HepG2 (cell line): ENCODE results near the gene ATP11C. TPM values are rescaled to one million over a fixed set of nuclear protein-coding genes. Genes with fewer than 3 reads are reported as not detected.

Source experiments
- ATAC-seq: fragments of 200-7000 bp; cut with Tn5 transposase; 3 replicates; pipeline ENCODE4 v1.9.1; 2020; ENCODE audit warnings: mild to moderate bottlenecking, moderate library complexity
- BruUV-seq: library from RNA; stranded (reverse); fragments of 400-500 nt; replicated peaks from 2 replicates; lab custom pipeline; 2021; lab: Mats Ljungman, UMichigan
- CTCF ChIA-PET: fragments of 300-600 bp; formaldehyde crosslinking; extraction: SDS; loops from one replicate; lab custom pipeline; 2021; ENCODE audit warnings: low total read pairs, inconsistent platforms, low intra/inter-chr PET ratio; lab: Yijun Ruan, JAX
- POLR2A ChIA-PET: fragments of 350-600 bp; sonication (Branson Sonifier 250); formaldehyde crosslinking; loops from one replicate; lab custom pipeline; 2020; ENCODE audit warnings: antibody characterized with exemption, inconsistent platforms; lab: Yijun Ruan, JAX
- DNase-seq: peaks from one replicate; pipeline ENCODE4 v3.0.0-alpha.2; 2015; ENCODE audit warnings: low spot score
- FAIRE-seq: peaks from 3 replicates; lab custom pipeline; 2011; peaks lifted over from hg19 to GRCh38; lab: Jason Lieb, UNC
- H2AFZ ChIP-seq: one replicate; pipeline ENCODE4 v1.6.1; 2011; ENCODE audit warnings: low read length, inconsistent platforms
- H3K27ac ChIP-seq: fragments of 300-600 bp; 3 replicates; pipeline ENCODE4 v1.8.0; 2011; ENCODE audit warnings: mixed run types, mild to moderate bottlenecking, mixed read lengths, low read length, inconsistent platforms; ENCODE audit not compliant: insufficient read depth; ENCODE audit errors: extremely low read length
- H3K27me3 ChIP-seq, 2 experiments: fragments of 200-600 bp in 1 of 2; 2 replicates in 1 of 2; 3 replicates in 1 of 2; pipeline versions ENCODE4 v1.6.0 to v1.8.0; 2011; ENCODE audit warnings: low read length in 2 of 2, mild to moderate bottlenecking in 2 of 2, moderate library complexity in 2 of 2, inconsistent platforms in 1 of 2; ENCODE audit not compliant: insufficient read depth in 2 of 2, control insufficient read depth in 1 of 2
- H3K36me3 ChIP-seq, 2 experiments: fragments of 200-600 bp in 1 of 2; replicated peaks in 1 of 2; 2 replicates in 1 of 2; 3 replicates in 1 of 2; pipeline versions ENCODE4 v1.5.1 to v1.8.0; 2011; ENCODE audit warnings: low read length in 2 of 2, inconsistent platforms in 1 of 2; ENCODE audit not compliant: insufficient read depth in 2 of 2, control insufficient read depth in 1 of 2
- H3K4me1 ChIP-seq: 2 replicates; pipeline ENCODE4 v1.5.1; 2012; ENCODE audit warnings: low read length, inconsistent platforms; ENCODE audit not compliant: insufficient read depth
- H3K4me2 ChIP-seq: 2 replicates; pipeline ENCODE4 v1.6.0; 2011; ENCODE audit warnings: low read depth, low read length, inconsistent platforms
- H3K4me3 ChIP-seq, 3 experiments: fragments of 200-600 bp in 1 of 3; sonication (generic), shearing (Covaris generic) in 1 of 3; replicated peaks in 1 of 3; 2 replicates each; pipeline ENCODE4 v1.5.1; 2011 to 2016; ENCODE audit warnings: low read length in 3 of 3, inconsistent platforms in 2 of 3, low read depth in 2 of 3, mild to moderate bottlenecking in 2 of 3, control low read depth in 1 of 3, mixed read lengths in 1 of 3; ENCODE audit not compliant: insufficient read depth in 1 of 3
- H3K79me2 ChIP-seq: one replicate; pipeline ENCODE4 v1.6.1; 2011; ENCODE audit warnings: low read length, inconsistent platforms; ENCODE audit not compliant: insufficient read depth
- H3K9ac ChIP-seq: 2 replicates; pipeline ENCODE4 v1.6.0; 2011; ENCODE audit warnings: mild to moderate bottlenecking, low read depth, low read length, inconsistent platforms; ENCODE audit not compliant: insufficient read depth
- H3K9me3 ChIP-seq: 2 replicates; pipeline ENCODE4 v1.5.1; 2012; ENCODE audit warnings: mild to moderate bottlenecking, low read length
- H4K20me1 ChIP-seq: 2 replicates; pipeline ENCODE4 v1.6.0; 2011; ENCODE audit warnings: inconsistent platforms, mild to moderate bottlenecking, low read length, moderate library complexity; ENCODE audit not compliant: insufficient read depth
- AGO1 ChIP-seq: fragments of 200-400 bp; formaldehyde crosslinking; IDR thresholded peaks from 2 replicates; pipeline ENCODE4 v1.6.1; 2017; ENCODE audit warnings: mild to moderate bottlenecking, low read depth, low read length, moderate library complexity; ENCODE audit not compliant: poor library complexity, severe bottlenecking
- ARHGAP35 ChIP-seq: sonication (generic); formaldehyde crosslinking; IDR thresholded peaks from 2 replicates; pipeline ENCODE4 v1.9.0; 2022; ENCODE audit warnings: mild to moderate bottlenecking, inconsistent platforms, moderate library complexity, missing genetic modification reagents, borderline replicate concordance
- BORCS8-MEF2B ChIP-seq: sonication (generic); formaldehyde crosslinking; IDR thresholded peaks from 2 replicates; pipeline ENCODE4 v1.8.0; 2022; ENCODE audit warnings: mild to moderate bottlenecking, missing genetic modification reagents
- CENPX ChIP-seq: sonication (generic); formaldehyde crosslinking; IDR thresholded peaks from 2 replicates; pipeline ENCODE4 v1.9.0; 2021; ENCODE audit warnings: mild to moderate bottlenecking, missing genetic modification reagents, moderate library complexity
- HNF4A ChIP-seq: sonication (generic); formaldehyde crosslinking; IDR thresholded peaks from 2 replicates; pipeline ENCODE4 v1.4.0; 2020; ENCODE audit warnings: missing genetic modification reagents
- KAT8 ChIP-seq: IDR thresholded peaks from 2 replicates; pipeline ENCODE4 v1.6.1; 2016; ENCODE audit warnings: missing genetic modification reagents, missing compliant biosample characterization
- KDM6A ChIP-seq: IDR thresholded peaks from 2 replicates; pipeline ENCODE4 v1.6.1; 2016; ENCODE audit warnings: low read depth
- LRRFIP1 ChIP-seq: sonication (generic); formaldehyde crosslinking; conservative IDR thresholded peaks from 2 replicates; pipeline ENCODE4 v1.4.0; 2020; ENCODE audit warnings: missing genetic modification reagents
- MYNN ChIP-seq: sonication (generic); formaldehyde crosslinking; IDR thresholded peaks from 2 replicates; pipeline ENCODE4 v1.4.0; 2020; ENCODE audit warnings: mild to moderate bottlenecking, low read depth, missing genetic modification reagents
- NFRKB ChIP-seq: fragments of 450-650 bp; IDR thresholded peaks from 2 replicates; pipeline ENCODE4 v1.6.1; 2017
- NFYB ChIP-seq: sonication (generic); formaldehyde crosslinking; IDR thresholded peaks from 2 replicates; pipeline ENCODE4 v1.4.0; 2020; ENCODE audit warnings: missing genetic modification reagents
- PHB2 ChIP-seq: fragments of 450-650 bp; IDR thresholded peaks from 2 replicates; pipeline ENCODE4 v1.6.1; 2018; ENCODE audit not compliant: partially characterized antibody
- THAP11 ChIP-seq: IDR thresholded peaks from 2 replicates; pipeline ENCODE4 v1.6.1; 2016; ENCODE audit warnings: missing biosample characterization, missing genetic modification reagents
- TRIM24 ChIP-seq: sonication (generic); formaldehyde crosslinking; IDR thresholded peaks from 2 replicates; pipeline ENCODE4 v1.8.0; 2022; ENCODE audit warnings: mild to moderate bottlenecking, missing genetic modification reagents
- ZHX1 ChIP-seq: sonication (generic); formaldehyde crosslinking; IDR thresholded peaks from 2 replicates; pipeline ENCODE4 v1.8.1; 2022; ENCODE audit warnings: low read depth, mild to moderate bottlenecking, missing genetic modification reagents
- ZNF101 ChIP-seq: sonication (generic); formaldehyde crosslinking; IDR thresholded peaks from 2 replicates; pipeline ENCODE4 v1.4.0; 2020; ENCODE audit warnings: mild to moderate bottlenecking, low read depth, missing genetic modification reagents, borderline replicate concordance
- ZNF263 ChIP-seq: sonication (generic); formaldehyde crosslinking; IDR thresholded peaks from 2 replicates; pipeline ENCODE4 v1.4.0; 2020; ENCODE audit warnings: missing genetic modification reagents
- ZNF775 ChIP-seq: sonication (generic); formaldehyde crosslinking; IDR thresholded peaks from 2 replicates; pipeline ENCODE4 v1.4.0; 2020; ENCODE audit warnings: missing genetic modification reagents, mild to moderate bottlenecking, moderate library complexity, borderline replicate concordance
- WGBS: methylation state at CpG from one replicate; pipeline ENCODE4 v1.1.6; 2017; ENCODE audit warnings: low lambda C conversion rate; 5-methylcytosine and 5-hydroxymethylcytosine counted together
- in situ Hi-C: cut with HindIII; loops from 2 replicates; pipeline ENCODE4 v1.10.0; 2017; ENCODE audit warnings: low pct_unique_long_range_greater_than_20kb; ENCODE audit not compliant: extremely low pct_ligation_motif_present
- intact Hi-C: fragments of 100-400 bp; cut with micrococcal nuclease; formaldehyde crosslinking; loops from one replicate; pipeline ENCODE4 v1.10.0; 2022; ENCODE audit not compliant: unreplicated experiment
- polyA plus RNA-seq, 8 experiments: library from polyadenylated mRNA; depleted of rRNA in 3 of 8; stranded (reverse) in 7 of 8; unstranded in 1 of 8; fragments of >200 nt; fragmentation: Illumina TruSeq in 4 of 8; extraction: Trizol in 4 of 8; gene quantifications; 2 replicates each; pipeline versions ENCODE4 v1.2.1 to v1.2.3, GENCODE V29; 2011 to 2016; ENCODE audit warnings: low read depth in 4 of 8, missing spikeins in 1 of 8, mixed read lengths in 1 of 8; ENCODE audit not compliant: insufficient read depth in 1 of 8
- total RNA-seq, 5 experiments: library from RNA; depleted of rRNA; stranded (reverse); fragments of >200 nt; fragmentation: Illumina TruSeq; extraction: Trizol; gene quantifications; 2 replicates each; pipeline ENCODE4 v1.2.3, GENCODE V29; 2016; ENCODE audit warnings: low read depth in 1 of 5

ATP11C gene
- total and polyA plus RNA-seq, 2 of the 13 experiments (the other 11 are each of a cell fraction or from before 2014, with no cell fraction given), result 8.5 to 16.9 TPM

GRCh38 chrX:139949703-139950102 lies 16.9 kb upstream of the ATP11C start:
- no peak for ATAC-seq
- Histone ChIP-seq H3K27ac (no peak overlapping the region), H3K79me2 (no peaks in the 10 kb centered on the region), H3K4me2 (no peak overlapping the region), H4K20me1 (no peaks in the 10 kb centered on the region), H3K36me3 (no peaks in the 10 kb centered on the region), H3K9me3 (no peaks in the 10 kb centered on the region), H2AFZ (no peak overlapping the region), H3K4me1 (no peaks in the 10 kb centered on the region), H3K9ac (no peak overlapping the region), H3K27me3 (no peaks in the 10 kb centered on the region), H3K4me3 (no peak overlapping the region)
- DNase-seq, result no peak
- ChIA-PET CTCF (no interaction called here), POLR2A (no interaction called here)
- in situ Hi-C loops, result no loop called here
- TF ChIP-seq CENPX (CRISPR knock-in tag), result no peak
- TF ChIP-seq BORCS8-MEF2B, result no peak
- no peak for TF ChIP-seq HNF4A (CRISPR knock-in tag)
- no peak for TF ChIP-seq PHB2
- TF ChIP-seq ZNF775 (CRISPR knock-in tag), result no peak
- TF ChIP-seq ZNF101, result no peak
- no peak for TF ChIP-seq ARHGAP35 (CRISPR knock-in tag)
- no peak for TF ChIP-seq ZNF263 (CRISPR knock-in tag)
- TF ChIP-seq KAT8 (CRISPR knock-in tag), result no peak
- TF ChIP-seq TRIM24 (CRISPR knock-in tag), result no peak
- TF ChIP-seq LRRFIP1 (CRISPR knock-in tag), result no peak
- no peak for TF ChIP-seq THAP11
- TF ChIP-seq AGO1, result no peak
- no peak for TF ChIP-seq ZHX1 (CRISPR knock-in tag)
- TF ChIP-seq NFRKB, result no peak
- no peak for TF ChIP-seq NFYB (CRISPR knock-in tag)
- TF ChIP-seq KDM6A (CRISPR knock-in tag), result no peak
- TF ChIP-seq MYNN, result no peak
- WGBS, result 1% methylated on average over 3 of the region's 3 CpGs
- no TSS peak for BruUV-seq
- no peak for FAIRE-seq
- intact Hi-C loops, result no loop called here
